Measurements from ENCODE around the gene GAGE12F.
"Not testable (repeated sequence)": the region's sequence is repeated elsewhere in the genome, so short reads cannot be mapped to it uniquely, and the experiment has no call there.

The GAGE12F gene

GRCh38 chrX:49560542-49560941, at the start of gene GAGE12F:
GAGE12F (plus strand) TSS chrX:49560842; CDS start chrX:49561997, 1,155 bp downstream.
- not testable (repeated sequence) for DNase-seq

GRCh38 chrX:49531877-49532276, 28.8 kb upstream of the GAGE12F start, which contains the start of gene GAGE12C:
GAGE12C (plus strand) TSS chrX:49532177; CDS start chrX:49533332, 1,155 bp downstream.
- DNase-seq = not testable (repeated sequence)

DNA sequence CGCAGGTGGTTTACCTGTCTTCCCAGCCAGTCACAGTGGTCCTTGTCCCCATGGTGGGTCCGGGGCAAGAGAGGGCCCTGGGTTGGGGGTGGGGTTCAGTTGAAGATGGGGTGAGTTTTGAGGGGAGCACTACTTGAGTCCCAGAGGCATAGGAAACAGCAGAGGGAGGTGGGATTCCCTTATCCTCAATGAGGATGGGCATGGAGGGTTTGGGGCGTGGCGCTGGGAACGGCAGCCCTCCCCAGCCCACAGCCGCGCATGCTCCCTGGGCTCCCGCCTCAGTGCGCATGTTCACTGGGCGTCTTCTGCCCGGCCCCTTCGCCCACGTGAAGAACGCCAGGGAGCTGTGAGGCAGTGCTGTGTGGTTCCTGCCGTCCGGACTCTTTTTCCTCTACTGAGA, 19.2 kb upstream of the GAGE12F start, which contains the start of gene GAGE12D:
GAGE12D (plus strand) TSS at position 301 of the 400 bp plus-strand sequence. CDS start 1,155 bp downstream, outside the sequence.
- not testable (repeated sequence) for DNase-seq

DNA sequence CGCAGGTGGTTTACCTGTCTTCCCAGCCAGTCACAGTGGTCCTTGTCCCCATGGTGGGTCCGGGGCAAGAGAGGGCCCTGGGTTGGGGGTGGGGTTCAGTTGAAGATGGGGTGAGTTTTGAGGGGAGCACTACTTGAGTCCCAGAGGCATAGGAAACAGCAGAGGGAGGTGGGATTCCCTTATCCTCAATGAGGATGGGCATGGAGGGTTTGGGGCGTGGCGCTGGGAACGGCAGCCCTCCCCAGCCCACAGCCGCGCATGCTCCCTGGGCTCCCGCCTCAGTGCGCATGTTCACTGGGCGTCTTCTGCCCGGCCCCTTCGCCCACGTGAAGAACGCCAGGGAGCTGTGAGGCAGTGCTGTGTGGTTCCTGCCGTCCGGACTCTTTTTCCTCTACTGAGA, 9.7 kb upstream of the GAGE12F start, which contains the start of gene GAGE12E:
GAGE12E (plus strand) TSS at position 301 of the 400 bp plus-strand sequence. CDS start 1,155 bp downstream, outside the sequence.
- not testable (repeated sequence) for DNase-seq

- not testable (repeated sequence) for DNase-seq
These were observed 8.1 kb downstream of the GAGE12F start for GRCh38 chrX:49568728-49569127.

GRCh38 chrX:49569152-49569551, 8.5 kb downstream of the GAGE12F start:
- DNase-seq = not testable (repeated sequence)

- DNase-seq = not testable (repeated sequence)
These were observed 9.5 kb downstream of the GAGE12F start, which contains the start of gene GAGE12G for GRCh38 chrX:49570100-49570499. GAGE12G (plus strand) TSS chrX:49570400; CDS start chrX:49571555, 1,155 bp downstream.

DNA sequence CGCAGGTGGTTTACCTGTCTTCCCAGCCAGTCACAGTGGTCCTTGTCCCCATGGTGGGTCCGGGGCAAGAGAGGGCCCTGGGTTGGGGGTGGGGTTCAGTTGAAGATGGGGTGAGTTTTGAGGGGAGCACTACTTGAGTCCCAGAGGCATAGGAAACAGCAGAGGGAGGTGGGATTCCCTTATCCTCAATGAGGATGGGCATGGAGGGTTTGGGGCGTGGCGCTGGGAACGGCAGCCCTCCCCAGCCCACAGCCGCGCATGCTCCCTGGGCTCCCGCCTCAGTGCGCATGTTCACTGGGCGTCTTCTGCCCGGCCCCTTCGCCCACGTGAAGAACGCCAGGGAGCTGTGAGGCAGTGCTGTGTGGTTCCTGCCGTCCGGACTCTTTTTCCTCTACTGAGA, 19.0 kb downstream of the GAGE12F start, which contains the start of gene GAGE12H:
GAGE12H (plus strand) TSS at position 301 of the 400 bp plus-strand sequence. CDS start 1,155 bp downstream, outside the sequence.
- not testable (repeated sequence) for DNase-seq

DNA sequence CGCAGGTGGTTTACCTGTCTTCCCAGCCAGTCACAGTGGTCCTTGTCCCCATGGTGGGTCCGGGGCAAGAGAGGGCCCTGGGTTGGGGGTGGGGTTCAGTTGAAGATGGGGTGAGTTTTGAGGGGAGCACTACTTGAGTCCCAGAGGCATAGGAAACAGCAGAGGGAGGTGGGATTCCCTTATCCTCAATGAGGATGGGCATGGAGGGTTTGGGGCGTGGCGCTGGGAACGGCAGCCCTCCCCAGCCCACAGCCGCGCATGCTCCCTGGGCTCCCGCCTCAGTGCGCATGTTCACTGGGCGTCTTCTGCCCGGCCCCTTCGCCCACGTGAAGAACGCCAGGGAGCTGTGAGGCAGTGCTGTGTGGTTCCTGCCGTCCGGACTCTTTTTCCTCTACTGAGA, 28.6 kb downstream of the GAGE12F start, which contains the start of gene GAGE2A:
GAGE2A (plus strand) TSS at position 301 of the 400 bp plus-strand sequence. CDS start 1,155 bp downstream, outside the sequence.
- not testable (repeated sequence) for DNase-seq

- not testable (repeated sequence) for DNase-seq
These were observed 29.3 kb downstream of the GAGE12F start for GRCh38 chrX:49589769-49590478.

GRCh38 chrX:49590488-49590887, 29.8 kb downstream of the GAGE12F start:
- DNase-seq = not testable (repeated sequence)

GRCh38 chrX:49598720-49599119, 38.1 kb downstream of the GAGE12F start, which contains the start of gene GAGE1:
GAGE1 (plus strand) TSS chrX:49599020; CDS start chrX:49600175, 1,155 bp downstream.
- DNase-seq = not testable (repeated sequence)

DNA sequence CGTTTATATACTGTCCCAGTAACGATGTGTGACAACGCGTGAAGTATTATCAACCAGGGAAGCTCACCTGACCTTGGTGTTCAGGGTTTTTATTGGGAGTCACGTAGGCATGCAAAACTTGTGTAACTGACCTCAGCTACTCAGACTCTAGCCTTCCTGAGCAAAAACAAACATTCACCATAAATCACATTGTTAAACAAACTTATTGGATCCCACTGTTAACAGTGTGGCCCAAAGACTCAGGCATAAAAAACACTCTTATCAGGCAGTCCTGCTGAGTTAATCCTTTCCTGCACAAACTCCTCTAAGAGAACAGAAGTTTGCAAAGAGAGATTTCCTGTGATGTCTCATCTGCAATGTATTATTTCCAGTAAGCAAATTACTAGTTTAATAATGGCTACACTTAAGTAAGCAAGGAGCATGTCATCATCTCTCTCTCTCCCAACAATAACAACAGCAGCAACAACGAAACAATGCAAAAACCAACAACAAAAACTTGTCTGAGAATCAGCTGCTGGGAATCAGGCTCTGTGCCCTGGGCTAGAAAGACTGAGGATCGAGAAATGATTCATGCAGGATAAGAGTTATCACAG, 50.2 kb downstream of the GAGE12F start:
- no peak for DNase-seq
